ENCODE measurements around the gene CAMK4. TPM values are rescaled to one million over a fixed set of nuclear protein-coding genes. Genes with fewer than 3 reads are reported as not detected.

The CAMK4 gene
- total and polyA plus RNA-seq, 2 experiments from 2014 or later, result 4.2 to 7.3 TPM

- peak overlapping the region; percentile 69 for H3K27ac Mint-ChIP-seq
- no peaks in the 10 kb centered on the region for H3K9me2 ChIP-seq (ENCODE audit: insufficient read depth)
- peaks cover 5% of the 10 kb centered on the region for H3K27me3 Mint-ChIP-seq (ENCODE audit: insufficient read depth, low read depth, poor library complexity)
- no peak for DNase-seq (ENCODE audit: low spot score)
- no peaks in the 10 kb centered on the region for H3F3A ChIP-seq (replicated peaks; ENCODE audit: low read depth)
- no peak overlapping the region for H3K4me3 ChIP-seq
- no peak for ATAC-seq
- H3K4me1 ChIP-seq (ENCODE audit: insufficient read depth), result peaks cover 9% of the 10 kb centered on the region
- TF ChIP-seq, protein P1, sequence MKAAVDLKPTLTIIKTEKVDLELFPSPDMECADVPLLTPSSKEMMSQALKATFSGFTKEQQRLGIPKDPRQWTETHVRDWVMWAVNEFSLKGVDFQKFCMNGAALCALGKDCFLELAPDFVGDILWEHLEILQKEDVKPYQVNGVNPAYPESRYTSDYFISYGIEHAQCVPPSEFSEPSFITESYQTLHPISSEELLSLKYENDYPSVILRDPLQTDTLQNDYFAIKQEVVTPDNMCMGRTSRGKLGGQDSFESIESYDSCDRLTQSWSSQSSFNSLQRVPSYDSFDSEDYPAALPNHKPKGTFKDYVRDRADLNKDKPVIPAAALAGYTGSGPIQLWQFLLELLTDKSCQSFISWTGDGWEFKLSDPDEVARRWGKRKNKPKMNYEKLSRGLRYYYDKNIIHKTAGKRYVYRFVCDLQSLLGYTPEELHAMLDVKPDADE (IDR thresholded peaks at IDR 0.05), result no peak
- no peak for TF ChIP-seq ZNF114 (CRISPR knock-in tag; IDR thresholded peaks at IDR 0.05)
- TF ChIP-seq, protein P2, sequence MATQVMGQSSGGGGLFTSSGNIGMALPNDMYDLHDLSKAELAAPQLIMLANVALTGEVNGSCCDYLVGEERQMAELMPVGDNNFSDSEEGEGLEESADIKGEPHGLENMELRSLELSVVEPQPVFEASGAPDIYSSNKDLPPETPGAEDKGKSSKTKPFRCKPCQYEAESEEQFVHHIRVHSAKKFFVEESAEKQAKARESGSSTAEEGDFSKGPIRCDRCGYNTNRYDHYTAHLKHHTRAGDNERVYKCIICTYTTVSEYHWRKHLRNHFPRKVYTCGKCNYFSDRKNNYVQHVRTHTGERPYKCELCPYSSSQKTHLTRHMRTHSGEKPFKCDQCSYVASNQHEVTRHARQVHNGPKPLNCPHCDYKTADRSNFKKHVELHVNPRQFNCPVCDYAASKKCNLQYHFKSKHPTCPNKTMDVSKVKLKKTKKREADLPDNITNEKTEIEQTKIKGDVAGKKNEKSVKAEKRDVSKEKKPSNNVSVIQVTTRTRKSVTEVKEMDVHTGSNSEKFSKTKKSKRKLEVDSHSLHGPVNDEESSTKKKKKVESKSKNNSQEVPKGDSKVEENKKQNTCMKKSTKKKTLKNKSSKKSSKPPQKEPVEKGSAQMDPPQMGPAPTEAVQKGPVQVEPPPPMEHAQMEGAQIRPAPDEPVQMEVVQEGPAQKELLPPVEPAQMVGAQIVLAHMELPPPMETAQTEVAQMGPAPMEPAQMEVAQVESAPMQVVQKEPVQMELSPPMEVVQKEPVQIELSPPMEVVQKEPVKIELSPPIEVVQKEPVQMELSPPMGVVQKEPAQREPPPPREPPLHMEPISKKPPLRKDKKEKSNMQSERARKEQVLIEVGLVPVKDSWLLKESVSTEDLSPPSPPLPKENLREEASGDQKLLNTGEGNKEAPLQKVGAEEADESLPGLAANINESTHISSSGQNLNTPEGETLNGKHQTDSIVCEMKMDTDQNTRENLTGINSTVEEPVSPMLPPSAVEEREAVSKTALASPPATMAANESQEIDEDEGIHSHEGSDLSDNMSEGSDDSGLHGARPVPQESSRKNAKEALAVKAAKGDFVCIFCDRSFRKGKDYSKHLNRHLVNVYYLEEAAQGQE (IDR thresholded peaks at IDR 0.05; ENCODE audit: unreplicated experiment), result no peak
- no peaks in the 10 kb centered on the region for H4K20me1 ChIP-seq (replicated peaks; ENCODE audit: insufficient read depth)
- no peak overlapping the region for H3K4me3 Mint-ChIP-seq
- no peak overlapping the region for H2AFZ ChIP-seq
- H3K27ac ChIP-seq (ENCODE audit: low read depth), result no peak overlapping the region
- H3K79me2 ChIP-seq (replicated peaks; ENCODE audit: insufficient read depth), result no peaks in the 10 kb centered on the region
- H3K9me3 Mint-ChIP-seq, result no peaks in the 10 kb centered on the region
- H3K27me3 ChIP-seq (ENCODE audit: insufficient read depth), result no peaks in the 10 kb centered on the region
- peaks cover 10% of the 10 kb centered on the region; the same call in 2 of the 3 replicates for H3K4me1 Mint-ChIP-seq
- H3K36me3 Mint-ChIP-seq (ENCODE audit: low read depth), result no peaks in the 10 kb centered on the region
- no peaks in the 10 kb centered on the region for H3K36me3 ChIP-seq (ENCODE audit: insufficient read depth)
- no peak overlapping the region for H3K4me2 ChIP-seq
Measured at GRCh38 chr5:111486055-111486454, 261.9 kb downstream of the CAMK4 start.

- peaks cover 13% of the 10 kb centered on the region for H3K4me1 ChIP-seq (ENCODE audit: insufficient read depth)
- no peaks in the 10 kb centered on the region for H3K9me3 Mint-ChIP-seq
- peaks cover 5% of the 10 kb centered on the region for H3K27me3 Mint-ChIP-seq (ENCODE audit: insufficient read depth, low read depth, poor library complexity)
- H3K4me3 ChIP-seq, result no peak overlapping the region
- no peaks in the 10 kb centered on the region for H3K27me3 ChIP-seq (ENCODE audit: insufficient read depth)
- no peaks in the 10 kb centered on the region for H3K79me2 ChIP-seq (replicated peaks; ENCODE audit: insufficient read depth)
- H3K9me2 ChIP-seq (ENCODE audit: insufficient read depth), result no peaks in the 10 kb centered on the region
- no peak overlapping the region for H3K4me2 ChIP-seq
- no peaks in the 10 kb centered on the region for H4K20me1 ChIP-seq (replicated peaks; ENCODE audit: insufficient read depth)
- DNase-seq (ENCODE audit: low spot score) (no peak), ATAC-seq (no peak)
- no peaks in the 10 kb centered on the region for H3K36me3 ChIP-seq (ENCODE audit: insufficient read depth)
- H3K27ac ChIP-seq (ENCODE audit: low read depth), result no peak overlapping the region
- H2AFZ ChIP-seq, result no peak overlapping the region
- H3F3A ChIP-seq (replicated peaks; ENCODE audit: low read depth), result no peaks in the 10 kb centered on the region
- peaks cover 12% of the 10 kb centered on the region; the same call in 2 of the 3 replicates for H3K4me1 Mint-ChIP-seq
- no peaks in the 10 kb centered on the region for H3K36me3 Mint-ChIP-seq (ENCODE audit: low read depth)
- no peak for TF ChIP-seq EZH2 (IDR thresholded peaks at IDR 0.05; ENCODE audit: low read depth, unreplicated experiment)
- TF ChIP-seq, protein P2 (IDR thresholded peaks at IDR 0.05; ENCODE audit: unreplicated experiment), result no peak
- no peak for TF ChIP-seq ZNF331 (CRISPR knock-in tag; IDR thresholded peaks at IDR 0.05; ENCODE audit: low read depth)
- H3K4me3 Mint-ChIP-seq, result no peak overlapping the region
- no peak overlapping the region for H3K27ac Mint-ChIP-seq
Measured at GRCh38 chr5:111486926-111487325, 262.7 kb downstream of the CAMK4 start.
